ENCODE data around the gene CEPT1. TPM values are rescaled to one million over a fixed set of nuclear protein-coding genes. Genes with fewer than 3 reads are reported as not detected.

The CEPT1 gene
- total and polyA plus RNA-seq, 2 of the 13 experiments (the other 11 are each of a cell fraction or from before 2014, with no cell fraction given): 35.7 to 48.2 TPM

DNA sequence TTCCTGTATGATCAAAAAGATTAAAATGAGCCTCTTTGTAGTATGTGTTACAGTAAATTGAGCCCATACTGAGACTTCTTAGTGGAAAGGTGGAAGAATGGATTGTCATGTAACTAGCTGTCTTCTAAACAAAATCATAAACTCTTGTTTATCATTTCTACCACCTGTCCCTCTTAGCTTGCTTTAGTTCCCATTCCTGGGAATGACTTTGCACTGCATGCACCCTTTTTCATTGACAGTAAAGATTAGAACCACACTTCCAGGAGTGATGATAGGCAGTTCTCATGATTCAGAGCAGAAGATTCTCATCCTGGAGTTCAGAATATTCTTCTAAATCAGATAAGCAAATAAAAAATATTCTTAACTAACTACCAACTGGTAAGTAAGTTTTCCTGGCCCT lies 32.4 kb downstream of the CEPT1 start:
- Histone ChIP-seq H3K9me3 (ENCODE audit: low read length) (no peaks in the 10 kb centered on the region), H3K79me2 (ENCODE audit: insufficient read depth, low read length) (no peaks in the 10 kb centered on the region), H3K4me3 (replicated peaks in 1 of 3; ENCODE audit: insufficient read depth in 1 of 3, low read depth in 2 of 3, low read length in 3 of 3) (no peak overlapping the region), H3K4me2 (ENCODE audit: low read depth, low read length) (no peak overlapping the region), H3K4me1 (ENCODE audit: insufficient read depth, low read length) (no peaks in the 10 kb centered on the region), H4K20me1 (ENCODE audit: insufficient read depth, low read length) (no peaks in the 10 kb centered on the region), H3K9ac (ENCODE audit: insufficient read depth, low read depth, low read length) (no peak overlapping the region), H3K27ac (ENCODE audit: extremely low read length, insufficient read depth, low read length) (no peak overlapping the region), H3K36me3 (replicated peaks in 1 of 2; ENCODE audit: control insufficient read depth in 1 of 2, insufficient read depth in 2 of 2, low read length in 2 of 2) (peaks cover 8 to 57% of the 10 kb centered on the region in 2 experiments), H3K27me3 (ENCODE audit: control insufficient read depth in 1 of 2, insufficient read depth in 2 of 2, low read length in 2 of 2) (no peaks in the 10 kb centered on the region), H2AFZ (ENCODE audit: low read length) (no peak overlapping the region)
- in situ Hi-C loops (cut with HindIII; ENCODE audit: extremely low pct_ligation_motif_present, low pct_unique_long_range_greater_than_20kb) (no loop called here), intact Hi-C loops (cut with micrococcal nuclease; ENCODE audit: unreplicated experiment) (no loop called here)
- no TSS peak for BruUV-seq (replicated peaks)
- no peak for TF ChIP-seq ZNF292 (CRISPR knock-in tag; IDR thresholded peaks at IDR 0.05; ENCODE audit: borderline replicate concordance, low read depth)
- no peak for TF ChIP-seq ZKSCAN5 (CRISPR knock-in tag; IDR thresholded peaks at IDR 0.05)
- TF ChIP-seq KLF13 (CRISPR knock-in tag; IDR thresholded peaks at IDR 0.05): no peak
- TF ChIP-seq ZUFSP (CRISPR knock-in tag; IDR thresholded peaks at IDR 0.05; ENCODE audit: borderline replicate concordance): no peak
- TF ChIP-seq, protein P1, sequence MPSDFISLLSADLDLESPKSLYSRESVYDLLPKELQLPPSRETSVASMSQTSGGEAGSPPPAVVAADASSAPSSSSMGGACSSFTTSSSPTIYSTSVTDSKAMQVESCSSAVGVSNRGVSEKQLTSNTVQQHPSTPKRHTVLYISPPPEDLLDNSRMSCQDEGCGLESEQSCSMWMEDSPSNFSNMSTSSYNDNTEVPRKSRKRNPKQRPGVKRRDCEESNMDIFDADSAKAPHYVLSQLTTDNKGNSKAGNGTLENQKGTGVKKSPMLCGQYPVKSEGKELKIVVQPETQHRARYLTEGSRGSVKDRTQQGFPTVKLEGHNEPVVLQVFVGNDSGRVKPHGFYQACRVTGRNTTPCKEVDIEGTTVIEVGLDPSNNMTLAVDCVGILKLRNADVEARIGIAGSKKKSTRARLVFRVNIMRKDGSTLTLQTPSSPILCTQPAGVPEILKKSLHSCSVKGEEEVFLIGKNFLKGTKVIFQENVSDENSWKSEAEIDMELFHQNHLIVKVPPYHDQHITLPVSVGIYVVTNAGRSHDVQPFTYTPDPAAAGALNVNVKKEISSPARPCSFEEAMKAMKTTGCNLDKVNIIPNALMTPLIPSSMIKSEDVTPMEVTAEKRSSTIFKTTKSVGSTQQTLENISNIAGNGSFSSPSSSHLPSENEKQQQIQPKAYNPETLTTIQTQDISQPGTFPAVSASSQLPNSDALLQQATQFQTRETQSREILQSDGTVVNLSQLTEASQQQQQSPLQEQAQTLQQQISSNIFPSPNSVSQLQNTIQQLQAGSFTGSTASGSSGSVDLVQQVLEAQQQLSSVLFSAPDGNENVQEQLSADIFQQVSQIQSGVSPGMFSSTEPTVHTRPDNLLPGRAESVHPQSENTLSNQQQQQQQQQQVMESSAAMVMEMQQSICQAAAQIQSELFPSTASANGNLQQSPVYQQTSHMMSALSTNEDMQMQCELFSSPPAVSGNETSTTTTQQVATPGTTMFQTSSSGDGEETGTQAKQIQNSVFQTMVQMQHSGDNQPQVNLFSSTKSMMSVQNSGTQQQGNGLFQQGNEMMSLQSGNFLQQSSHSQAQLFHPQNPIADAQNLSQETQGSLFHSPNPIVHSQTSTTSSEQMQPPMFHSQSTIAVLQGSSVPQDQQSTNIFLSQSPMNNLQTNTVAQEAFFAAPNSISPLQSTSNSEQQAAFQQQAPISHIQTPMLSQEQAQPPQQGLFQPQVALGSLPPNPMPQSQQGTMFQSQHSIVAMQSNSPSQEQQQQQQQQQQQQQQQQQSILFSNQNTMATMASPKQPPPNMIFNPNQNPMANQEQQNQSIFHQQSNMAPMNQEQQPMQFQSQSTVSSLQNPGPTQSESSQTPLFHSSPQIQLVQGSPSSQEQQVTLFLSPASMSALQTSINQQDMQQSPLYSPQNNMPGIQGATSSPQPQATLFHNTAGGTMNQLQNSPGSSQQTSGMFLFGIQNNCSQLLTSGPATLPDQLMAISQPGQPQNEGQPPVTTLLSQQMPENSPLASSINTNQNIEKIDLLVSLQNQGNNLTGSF (CRISPR knock-in tag; IDR thresholded peaks at IDR 0.05): no peak
- no peak for TF ChIP-seq ZNF367 (CRISPR knock-in tag; IDR thresholded peaks at IDR 0.05; ENCODE audit: borderline replicate concordance)
- TF ChIP-seq AGO1 (IDR thresholded peaks at IDR 0.05; ENCODE audit: low read depth, low read length, poor library complexity, severe bottlenecking): no peak
- no peak for TF ChIP-seq RCOR2 (CRISPR knock-in tag; IDR thresholded peaks at IDR 0.05)
- TF ChIP-seq POLR2G (IDR thresholded peaks at IDR 0.05; ENCODE audit: low read depth, low read length): no peak
- TF ChIP-seq ZBTB21 (CRISPR knock-in tag; IDR thresholded peaks at IDR 0.05): no peak
- no peak for TF ChIP-seq HOXA9 (CRISPR knock-in tag; IDR thresholded peaks at IDR 0.05; ENCODE audit: borderline replicate concordance)
- TF ChIP-seq RXRB (CRISPR knock-in tag; IDR thresholded peaks at IDR 0.05; ENCODE audit: borderline replicate concordance): no peak
- CTCF ChIA-PET (ENCODE audit: low intra/inter-chr PET ratio, low total read pairs): no interaction called here
- DNase-seq (ENCODE audit: low spot score) (no peak), FAIRE-seq (no peak), ATAC-seq (no peak)
- POLR2A ChIA-PET: no interaction called here

All from HepG2 (cell line).